ENCODE data around the gene SESN2.
A peak's percentile ranks its signal among the peaks of the same experiment; 100 is the strongest.

Gene SESN2

GRCh38 chr1:28256197-28256827 is 3.0 kb upstream of the SESN2 start:
- DNase-seq: no peak

GRCh38 chr1:28257736-28258135 is 1.6 kb upstream of the SESN2 start:
- DNase-seq: no peak

- DNase-seq: no peak
Measured at GRCh38 chr1:28258628-28259251, 578 bp upstream of the SESN2 start.

- DNase-seq: peak; percentile 32 to 54
Measured at GRCh38 chr1:28259934-28260802, 850 bp downstream of the SESN2 start.

GRCh38 chr1:28260803-28261174 is 1.5 kb downstream of the SESN2 start:
- no peak for DNase-seq

- no peak for DNase-seq
Measured at GRCh38 chr1:28264897-28265296, 5.6 kb downstream of the SESN2 start.

GRCh38 chr1:28265577-28265976 is 6.3 kb downstream of the SESN2 start:
- no peak for DNase-seq

- DNase-seq: no peak
Measured at GRCh38 chr1:28266920-28267322, 7.6 kb downstream of the SESN2 start.

GRCh38 chr1:28267633-28268032 is 8.3 kb downstream of the SESN2 start:
- DNase-seq: no peak

- no peak for DNase-seq
Measured at GRCh38 chr1:28269529-28269928, 10.2 kb downstream of the SESN2 start.

GRCh38 chr1:28272215-28272852 is 13.0 kb downstream of the SESN2 start:
- DNase-seq: no peak

GRCh38 chr1:28273216-28273860 is 14.0 kb downstream of the SESN2 start:
- DNase-seq: no peak

- DNase-seq: no peak
Measured at GRCh38 chr1:28278763-28279162, 19.4 kb downstream of the SESN2 start.

- no peak for DNase-seq
Measured at GRCh38 chr1:28279721-28280120, 20.4 kb downstream of the SESN2 start.

- DNase-seq: no peak
Measured at GRCh38 chr1:28280501-28280900, 21.2 kb downstream of the SESN2 start.

- no peak for DNase-seq
Measured at GRCh38 chr1:28280977-28281381, 21.7 kb downstream of the SESN2 start.

- DNase-seq: no peak
Measured at GRCh38 chr1:28281608-28282425, 22.5 kb downstream of the SESN2 start.

- DNase-seq: no peak
Measured at GRCh38 chr1:28282426-28283407, 23.4 kb downstream of the SESN2 start.

GRCh38 chr1:28286111-28286510 is 26.8 kb downstream of the SESN2 start:
- peak; percentile 64 to 91 for DNase-seq

- no peak for DNase-seq
Measured at GRCh38 chr1:28288487-28288886, 29.2 kb downstream of the SESN2 start.

- DNase-seq: peak in 1 of 2 experiments; percentile 6
Measured at GRCh38 chr1:28290851-28291250, 31.5 kb downstream of the SESN2 start.

All from NCI-H524 (cell line).